ENCODE measurements around the gene PTPRE.

- no peak for TF ChIP-seq SIN3A (IDR thresholded peaks at IDR 0.05; ENCODE audit: borderline replicate concordance, insufficient read depth, low read length)
- no peak for TF ChIP-seq POLR2AphosphoS5 (IDR thresholded peaks at IDR 0.05; ENCODE audit: low read depth, low read length)
- TF ChIP-seq REST (IDR thresholded peaks at IDR 0.05; ENCODE audit: insufficient read depth in 1 of 2, low read depth in 2 of 2, low read length in 2 of 2) = no peak
Observed at GRCh38 chr10:127887541-127888415, 19.1 kb upstream of the PTPRE start.

All from PFSK-1 (cell line).